ENCODE data around the gene PPP3CA.

DNA sequence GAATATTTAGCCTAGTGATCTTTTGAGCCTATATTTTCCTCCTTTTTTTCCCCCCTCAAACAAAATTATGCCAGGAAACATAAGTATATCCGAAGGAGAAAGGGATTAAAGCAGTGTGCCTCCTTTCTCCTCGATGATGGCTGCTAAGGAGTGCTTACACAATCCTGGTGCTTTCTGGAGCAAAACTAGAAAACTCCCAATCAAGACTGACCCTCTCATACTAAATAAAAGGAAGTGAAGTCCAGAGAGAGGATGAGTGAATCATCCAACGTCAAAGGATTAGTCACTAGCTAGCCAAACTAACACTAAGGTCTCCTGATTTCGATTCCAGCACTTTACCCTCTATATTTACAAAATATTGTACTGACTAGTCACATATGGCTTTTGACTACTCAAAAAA, 146.8 kb downstream of the PPP3CA start:
- TF ChIP-seq POLR2AphosphoS5 (IDR thresholded peaks at IDR 0.05; ENCODE audit: low read depth): no peak
- TF ChIP-seq CTCF (conservative IDR thresholded peaks at IDR 0.05; ENCODE audit: low read depth in 2 of 2): no peak
- no peak for TF ChIP-seq EZH2phosphoT487 (IDR thresholded peaks at IDR 0.05; ENCODE audit: unreplicated experiment)
- no peak for TF ChIP-seq JUNB (IDR thresholded peaks at IDR 0.05; ENCODE audit: unreplicated experiment)
- no peak for TF ChIP-seq EZH2 (IDR thresholded peaks at IDR 0.05; ENCODE audit: low read depth, unreplicated experiment)
- no peak for TF ChIP-seq ZNF331 (CRISPR knock-in tag; IDR thresholded peaks at IDR 0.05; ENCODE audit: low read depth)
- no peak for TF ChIP-seq REST (IDR thresholded peaks at IDR 0.05; ENCODE audit: unreplicated experiment)
- TF ChIP-seq, protein P1, sequence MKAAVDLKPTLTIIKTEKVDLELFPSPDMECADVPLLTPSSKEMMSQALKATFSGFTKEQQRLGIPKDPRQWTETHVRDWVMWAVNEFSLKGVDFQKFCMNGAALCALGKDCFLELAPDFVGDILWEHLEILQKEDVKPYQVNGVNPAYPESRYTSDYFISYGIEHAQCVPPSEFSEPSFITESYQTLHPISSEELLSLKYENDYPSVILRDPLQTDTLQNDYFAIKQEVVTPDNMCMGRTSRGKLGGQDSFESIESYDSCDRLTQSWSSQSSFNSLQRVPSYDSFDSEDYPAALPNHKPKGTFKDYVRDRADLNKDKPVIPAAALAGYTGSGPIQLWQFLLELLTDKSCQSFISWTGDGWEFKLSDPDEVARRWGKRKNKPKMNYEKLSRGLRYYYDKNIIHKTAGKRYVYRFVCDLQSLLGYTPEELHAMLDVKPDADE (IDR thresholded peaks at IDR 0.05): no peak
- no peak for TF ChIP-seq CREB1 (CRISPR knock-in tag; IDR thresholded peaks at IDR 0.05; ENCODE audit: low read depth)
- TF ChIP-seq STAT1 (IDR thresholded peaks at IDR 0.05; ENCODE audit: unreplicated experiment): no peak
- TF ChIP-seq, protein P2, sequence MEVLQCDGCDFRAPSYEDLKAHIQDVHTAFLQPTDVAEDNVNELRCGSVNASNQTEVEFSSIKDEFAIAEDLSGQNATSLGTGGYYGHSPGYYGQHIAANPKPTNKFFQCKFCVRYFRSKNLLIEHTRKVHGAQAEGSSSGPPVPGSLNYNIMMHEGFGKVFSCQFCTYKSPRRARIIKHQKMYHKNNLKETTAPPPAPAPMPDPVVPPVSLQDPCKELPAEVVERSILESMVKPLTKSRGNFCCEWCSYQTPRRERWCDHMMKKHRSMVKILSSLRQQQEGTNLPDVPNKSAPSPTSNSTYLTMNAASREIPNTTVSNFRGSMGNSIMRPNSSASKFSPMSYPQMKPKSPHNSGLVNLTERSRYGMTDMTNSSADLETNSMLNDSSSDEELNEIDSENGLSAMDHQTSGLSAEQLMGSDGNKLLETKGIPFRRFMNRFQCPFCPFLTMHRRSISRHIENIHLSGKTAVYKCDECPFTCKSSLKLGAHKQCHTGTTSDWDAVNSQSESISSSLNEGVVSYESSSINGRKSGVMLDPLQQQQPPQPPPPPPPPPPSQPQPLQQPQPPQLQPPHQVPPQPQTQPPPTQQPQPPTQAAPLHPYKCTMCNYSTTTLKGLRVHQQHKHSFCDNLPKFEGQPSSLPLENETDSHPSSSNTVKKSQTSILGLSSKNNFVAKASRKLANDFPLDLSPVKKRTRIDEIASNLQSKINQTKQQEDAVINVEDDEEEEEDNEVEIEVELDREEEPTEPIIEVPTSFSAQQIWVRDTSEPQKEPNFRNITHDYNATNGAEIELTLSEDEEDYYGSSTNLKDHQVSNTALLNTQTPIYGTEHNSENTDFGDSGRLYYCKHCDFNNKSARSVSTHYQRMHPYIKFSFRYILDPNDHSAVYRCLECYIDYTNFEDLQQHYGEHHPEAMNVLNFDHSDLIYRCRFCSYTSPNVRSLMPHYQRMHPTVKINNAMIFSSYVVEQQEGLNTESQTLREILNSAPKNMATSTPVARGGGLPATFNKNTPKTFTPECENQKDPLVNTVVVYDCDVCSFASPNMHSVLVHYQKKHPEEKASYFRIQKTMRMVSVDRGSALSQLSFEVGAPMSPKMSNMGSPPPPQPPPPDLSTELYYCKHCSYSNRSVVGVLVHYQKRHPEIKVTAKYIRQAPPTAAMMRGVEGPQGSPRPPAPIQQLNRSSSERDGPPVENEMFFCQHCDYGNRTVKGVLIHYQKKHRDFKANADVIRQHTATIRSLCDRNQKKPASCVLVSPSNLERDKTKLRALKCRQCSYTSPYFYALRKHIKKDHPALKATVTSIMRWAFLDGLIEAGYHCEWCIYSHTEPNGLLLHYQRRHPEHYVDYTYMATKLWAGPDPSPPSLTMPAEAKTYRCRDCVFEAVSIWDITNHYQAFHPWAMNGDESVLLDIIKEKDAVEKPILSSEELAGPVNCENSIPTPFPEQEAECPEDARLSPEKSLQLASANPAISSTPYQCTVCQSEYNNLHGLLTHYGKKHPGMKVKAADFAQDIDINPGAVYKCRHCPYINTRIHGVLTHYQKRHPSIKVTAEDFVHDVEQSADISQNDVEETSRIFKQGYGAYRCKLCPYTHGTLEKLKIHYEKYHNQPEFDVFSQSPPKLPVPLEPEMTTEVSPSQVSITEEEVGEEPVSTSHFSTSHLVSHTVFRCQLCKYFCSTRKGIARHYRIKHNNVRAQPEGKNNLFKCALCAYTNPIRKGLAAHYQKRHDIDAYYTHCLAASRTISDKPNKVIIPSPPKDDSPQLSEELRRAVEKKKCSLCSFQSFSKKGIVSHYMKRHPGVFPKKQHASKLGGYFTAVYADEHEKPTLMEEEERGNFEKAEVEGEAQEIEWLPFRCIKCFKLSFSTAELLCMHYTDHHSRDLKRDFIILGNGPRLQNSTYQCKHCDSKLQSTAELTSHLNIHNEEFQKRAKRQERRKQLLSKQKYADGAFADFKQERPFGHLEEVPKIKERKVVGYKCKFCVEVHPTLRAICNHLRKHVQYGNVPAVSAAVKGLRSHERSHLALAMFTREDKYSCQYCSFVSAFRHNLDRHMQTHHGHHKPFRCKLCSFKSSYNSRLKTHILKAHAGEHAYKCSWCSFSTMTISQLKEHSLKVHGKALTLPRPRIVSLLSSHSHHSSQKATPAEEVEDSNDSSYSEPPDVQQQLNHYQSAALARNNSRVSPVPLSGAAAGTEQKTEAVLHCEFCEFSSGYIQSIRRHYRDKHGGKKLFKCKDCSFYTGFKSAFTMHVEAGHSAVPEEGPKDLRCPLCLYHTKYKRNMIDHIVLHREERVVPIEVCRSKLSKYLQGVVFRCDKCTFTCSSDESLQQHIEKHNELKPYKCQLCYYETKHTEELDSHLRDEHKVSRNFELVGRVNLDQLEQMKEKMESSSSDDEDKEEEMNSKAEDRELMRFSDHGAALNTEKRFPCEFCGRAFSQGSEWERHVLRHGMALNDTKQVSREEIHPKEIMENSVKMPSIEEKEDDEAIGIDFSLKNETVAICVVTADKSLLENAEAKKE (CRISPR knock-in tag; IDR thresholded peaks at IDR 0.05): no peak
- TF ChIP-seq NANOG (IDR thresholded peaks at IDR 0.05; ENCODE audit: borderline replicate concordance): no peak
- TF ChIP-seq ZNF114 (CRISPR knock-in tag; IDR thresholded peaks at IDR 0.05): no peak
